Neuronal stem cell (in vitro differentiated cells): ENCODE measurements around the gene ITPRID2.

Experiments used
- DNase-seq: peaks from one replicate; pipeline ENCODE4 v3.0.0-alpha.2; 2013; ENCODE audit warnings: low spot score
- H2AFZ ChIP-seq: one replicate; pipeline ENCODE4 v1.6.1; 2013; ENCODE audit warnings: mild to moderate bottlenecking, low read length, inconsistent platforms
- H2AK5ac ChIP-seq: 2 replicates; pipeline ENCODE4 v1.6.1; 2013; ENCODE audit warnings: low read depth, mild to moderate bottlenecking, inconsistent platforms, low read length, moderate library complexity, mixed read lengths
- H2BK120ac ChIP-seq: 2 replicates; pipeline ENCODE4 v1.6.1; 2013; ENCODE audit warnings: low read depth, mild to moderate bottlenecking, inconsistent platforms, low read length, moderate library complexity, mixed read lengths
- H2BK12ac ChIP-seq: one replicate; pipeline ENCODE4 v1.6.1; 2013; ENCODE audit warnings: low read length, inconsistent platforms
- H2BK15ac ChIP-seq: 2 replicates; pipeline ENCODE4 v1.6.1; 2013; ENCODE audit warnings: mild to moderate bottlenecking, low read length, inconsistent platforms, mixed read lengths
- H2BK5ac ChIP-seq: one replicate; pipeline ENCODE4 v1.6.1; 2013; ENCODE audit warnings: inconsistent platforms, mild to moderate bottlenecking, low read length, moderate library complexity
- H3K14ac ChIP-seq: one replicate; pipeline ENCODE4 v1.6.1; 2013; ENCODE audit warnings: low read length, inconsistent platforms
- H3K18ac ChIP-seq: 2 replicates; pipeline ENCODE4 v1.6.1; 2013; ENCODE audit warnings: low read length, inconsistent platforms
- H3K23ac ChIP-seq: 2 replicates; pipeline ENCODE4 v1.6.1; 2013; ENCODE audit warnings: low read depth, mild to moderate bottlenecking, mixed read lengths, low read length, inconsistent platforms; ENCODE audit not compliant: poor library complexity
- H3K27ac ChIP-seq: replicated peaks from 3 replicates; pipeline ENCODE4 v1.5.1; 2013; ENCODE audit warnings: low read length, inconsistent platforms
- H3K27me3 ChIP-seq, 3 experiments: 2 replicates each; pipeline ENCODE4 v1.6.1; 2013; ENCODE audit warnings: low read length in 3 of 3, mild to moderate bottlenecking in 2 of 3, inconsistent platforms in 1 of 3, low read depth in 1 of 3, mixed read lengths in 1 of 3, moderate library complexity in 1 of 3; ENCODE audit not compliant: control insufficient read depth in 3 of 3, insufficient read depth in 3 of 3
- H3K36me3 ChIP-seq, 2 donors: replicated peaks in 1 of 2; 2 replicates each; pipeline ENCODE4 v1.6.1; 2013; ENCODE audit warnings: low read length in 2 of 2; ENCODE audit not compliant: control insufficient read depth in 2 of 2, insufficient read depth in 2 of 2
- H3K4ac ChIP-seq: 2 replicates; pipeline ENCODE4 v1.6.1; 2013; ENCODE audit warnings: inconsistent platforms, mild to moderate bottlenecking, low read length, moderate library complexity
- H3K4me1 ChIP-seq, 2 donors: 1 replicate in 1 of 2; 2 replicates in 1 of 2; pipeline ENCODE4 v1.6.1; 2013; ENCODE audit warnings: low read length in 2 of 2, low read depth in 1 of 2; ENCODE audit not compliant: control insufficient read depth in 2 of 2, insufficient read depth in 1 of 2
- H3K4me2 ChIP-seq: one replicate; pipeline ENCODE4 v1.6.1; 2013; ENCODE audit warnings: mild to moderate bottlenecking, low read length, inconsistent platforms; ENCODE audit not compliant: insufficient read depth, poor library complexity, severe bottlenecking
- H3K4me3 ChIP-seq, 2 donors: 2 replicates each; pipeline ENCODE4 v1.5.1; 2013; ENCODE audit warnings: low read length in 2 of 2, mild to moderate bottlenecking in 2 of 2, inconsistent platforms in 1 of 2, moderate library complexity in 1 of 2
- H3K79me1 ChIP-seq: one replicate; pipeline ENCODE4 v1.6.1; 2013; ENCODE audit warnings: low read depth, mild to moderate bottlenecking, inconsistent platforms, low read length, moderate library complexity
- H3K9ac ChIP-seq: one replicate; pipeline ENCODE4 v1.6.1; 2013; ENCODE audit warnings: mild to moderate bottlenecking, low read depth, low read length, inconsistent platforms; ENCODE audit not compliant: poor library complexity
- H3K9me3 ChIP-seq, 2 donors: replicated peaks in 1 of 2; 2 replicates each; pipeline versions ENCODE3 to v1.6.1; 2013; ENCODE audit warnings: low read length in 2 of 2, mild to moderate bottlenecking in 2 of 2, inconsistent platforms in 1 of 2, low read depth in 1 of 2, mixed read lengths in 1 of 2, moderate library complexity in 1 of 2; ENCODE audit not compliant: control insufficient read depth in 2 of 2, insufficient read depth in 1 of 2
- H4K8ac ChIP-seq: one replicate; pipeline ENCODE4 v1.6.1; 2013; ENCODE audit warnings: low read depth, mild to moderate bottlenecking, inconsistent platforms, low read length, moderate library complexity
- H4K91ac ChIP-seq: one replicate; pipeline ENCODE4 v1.6.1; 2013; ENCODE audit warnings: low read length, low read depth, mild to moderate bottlenecking, inconsistent platforms; ENCODE audit not compliant: poor library complexity
- WGBS, 2 donors: extraction: QIAGEN DNeasy Blood & Tissue Kit; methylation state at CpG; one replicate each; pipeline ENCODE4 v1.1.7; 2013; ENCODE audit warnings: missing lambda C conversion rate in 2 of 2, mixed read lengths in 1 of 2; ENCODE audit not compliant: insufficient read length in 2 of 2, insufficient replicate concordance in 1 of 2; ENCODE audit errors: extremely low coverage in 2 of 2; 5-methylcytosine and 5-hydroxymethylcytosine counted together

ITPRID2 gene

DNA sequence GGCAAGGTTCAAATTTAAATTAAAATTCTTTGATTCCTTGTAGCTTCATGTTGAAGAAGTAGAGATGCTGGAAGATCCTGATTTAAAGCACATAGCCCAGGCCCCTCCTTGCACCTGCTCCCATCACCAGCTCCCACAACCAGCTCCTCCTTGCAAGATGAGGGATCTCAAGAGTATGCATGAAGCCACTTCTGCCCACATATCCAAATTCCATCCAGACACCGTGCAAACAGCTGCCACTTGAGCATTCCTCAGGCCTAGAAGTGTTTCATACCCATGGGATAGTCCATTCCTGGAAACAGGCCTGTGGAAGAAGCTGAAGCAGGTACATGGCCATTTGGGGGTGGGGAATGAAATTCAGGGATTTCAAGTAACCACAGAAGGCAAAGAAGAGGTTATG lies 32.4 kb upstream of the ITPRID2 start:
- WGBS, 2 donors = no CpG with 5 or more reads among the region's 1 CpG
- Histone ChIP-seq H3K18ac (no peak overlapping the region), H2AFZ (no peak overlapping the region), H3K4ac (no peak overlapping the region), H2BK120ac (no peak overlapping the region), H3K36me3 (no peaks in the 10 kb centered on the region), H2AK5ac (no peak overlapping the region), H4K91ac (no peak overlapping the region), H2BK15ac (no peak overlapping the region), H4K8ac (no peak overlapping the region), H3K23ac (no peak overlapping the region), H2BK5ac (no peak overlapping the region), H3K9ac (no peak overlapping the region), H2BK12ac (no peak overlapping the region), H3K79me1 (no peaks in the 10 kb centered on the region), H3K4me2 (no peak overlapping the region), H3K14ac (no peak overlapping the region), H3K27ac (no peak overlapping the region), H3K9me3 (no peaks in the 10 kb centered on the region), H3K4me3 (peak overlapping the region in 1 of 2 donors; percentile 62), H3K4me1 (peaks cover 0 to 11% of the 10 kb centered on the region in 2 donors), H3K27me3 (no peaks in the 10 kb centered on the region)
- no peak for DNase-seq

DNA sequence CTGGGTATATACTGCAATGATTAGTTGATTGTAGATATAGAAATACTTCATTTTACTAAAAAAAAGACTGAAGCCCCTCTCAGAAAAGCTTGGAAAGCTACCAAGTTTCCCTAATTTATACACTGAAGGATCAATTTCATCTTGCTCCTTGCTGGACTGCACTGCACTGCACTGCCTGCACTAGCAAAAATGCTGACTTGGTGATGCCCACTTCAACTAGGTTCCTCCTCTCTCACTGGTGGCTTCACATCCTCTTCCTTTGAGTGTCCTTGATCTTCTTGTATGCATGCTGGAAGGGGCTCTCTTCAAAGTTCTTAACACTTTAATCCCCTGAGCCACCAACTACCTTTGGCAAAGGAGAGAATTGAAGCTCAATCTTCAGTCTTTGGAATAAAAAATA lies 31.7 kb upstream of the ITPRID2 start:
- Histone ChIP-seq H3K4me2 (no peak overlapping the region), H2AFZ (no peak overlapping the region), H2BK15ac (no peak overlapping the region), H3K27me3 (no peaks in the 10 kb centered on the region), H3K18ac (no peak overlapping the region), H4K8ac (no peak overlapping the region), H2BK5ac (no peak overlapping the region), H2BK12ac (no peak overlapping the region), H4K91ac (no peak overlapping the region), H3K23ac (no peak overlapping the region), H2BK120ac (no peak overlapping the region), H3K36me3 (no peaks in the 10 kb centered on the region), H3K4ac (no peak overlapping the region), H3K4me3 (no peak overlapping the region), H3K14ac (no peak overlapping the region), H3K9ac (no peak overlapping the region), H3K4me1 (peaks cover 0 to 8% of the 10 kb centered on the region in 2 donors), H2AK5ac (no peak overlapping the region), H3K79me1 (no peaks in the 10 kb centered on the region), H3K9me3 (no peaks in the 10 kb centered on the region), H3K27ac (no peak overlapping the region)
- DNase-seq = no peak

DNA sequence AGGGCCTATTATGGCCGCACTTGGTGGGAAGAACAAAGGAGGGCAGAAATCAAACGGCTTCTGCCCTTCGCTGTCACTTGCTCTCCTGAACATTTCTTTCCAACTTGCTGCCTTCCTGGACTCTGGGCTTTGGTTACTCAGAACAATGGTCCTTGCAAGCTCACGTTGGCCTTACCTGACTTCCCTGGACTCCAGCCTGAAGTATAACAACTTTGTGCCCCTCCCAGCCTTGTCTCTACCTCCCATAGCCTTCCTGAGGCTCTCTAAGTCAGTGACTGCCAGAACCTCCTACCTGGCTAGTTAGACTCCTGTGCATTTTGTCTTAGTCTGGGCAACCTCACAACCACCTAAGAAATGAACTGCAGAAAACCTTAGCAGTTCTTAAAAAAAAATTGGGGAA lies 30.2 kb upstream of the ITPRID2 start:
- Histone ChIP-seq H4K8ac (no peak overlapping the region), H3K79me1 (no peaks in the 10 kb centered on the region), H3K23ac (no peak overlapping the region), H3K27ac (no peak overlapping the region), H3K4me1 (peaks cover 0 to 5% of the 10 kb centered on the region in 2 donors), H2AK5ac (no peak overlapping the region), H3K18ac (no peak overlapping the region), H2BK12ac (no peak overlapping the region), H3K27me3 (no peaks in the 10 kb centered on the region), H3K4ac (no peak overlapping the region), H3K9me3 (no peaks in the 10 kb centered on the region), H2BK5ac (no peak overlapping the region), H3K9ac (no peak overlapping the region), H3K14ac (no peak overlapping the region), H3K4me3 (no peak overlapping the region), H3K36me3 (no peaks in the 10 kb centered on the region), H2AFZ (peak overlapping the region; percentile 21), H3K4me2 (no peak overlapping the region), H2BK15ac (no peak overlapping the region), H4K91ac (no peak overlapping the region), H2BK120ac (no peak overlapping the region)
- DNase-seq = no peak
- no CpG with 5 or more reads among the region's 4 CpGs for WGBS, 2 donors

DNA sequence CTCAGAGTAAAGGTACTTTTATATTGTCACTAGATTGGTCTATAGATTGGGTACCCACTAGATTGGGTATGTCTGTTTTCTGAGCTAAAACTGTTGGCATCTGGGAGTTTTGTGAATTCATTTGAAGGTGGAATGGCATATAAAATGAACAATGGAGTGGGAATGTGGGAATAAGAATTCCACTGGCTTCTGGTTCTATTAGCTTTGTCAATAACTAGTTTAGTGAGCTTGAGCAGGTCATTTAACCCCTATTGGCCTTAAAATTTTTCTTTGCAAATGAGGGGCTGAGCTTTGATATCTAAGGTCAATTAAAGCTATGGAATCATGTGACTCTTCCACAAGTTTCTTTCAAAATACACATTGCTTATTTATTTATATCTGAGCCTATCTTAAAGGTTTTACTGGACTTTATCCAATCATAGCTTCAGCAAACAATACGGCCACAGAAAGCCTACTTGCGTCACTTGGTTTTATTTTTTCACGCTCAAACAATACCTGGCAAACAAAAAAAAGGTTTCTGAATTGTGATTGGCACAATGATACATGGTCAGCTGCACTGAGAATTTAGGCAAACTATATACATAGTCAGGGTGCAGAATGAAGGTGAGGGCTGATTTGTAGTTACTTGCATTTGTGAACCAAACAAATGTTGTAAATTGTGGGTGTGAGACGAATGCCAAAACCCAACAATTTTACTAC lies 28.8 kb upstream of the ITPRID2 start:
- Histone ChIP-seq H4K8ac (no peak overlapping the region), H3K9me3 (no peaks in the 10 kb centered on the region), H2BK15ac (no peak overlapping the region), H3K23ac (no peak overlapping the region), H3K18ac (no peak overlapping the region), H2AFZ (peak overlapping the region; percentile 58), H3K4me1 (peaks cover 0 to 5% of the 10 kb centered on the region in 2 donors), H3K4me2 (no peak overlapping the region), H2BK5ac (no peak overlapping the region), H3K9ac (no peak overlapping the region), H3K4me3 (no peak overlapping the region), H3K27me3 (no peaks in the 10 kb centered on the region), H3K4ac (no peak overlapping the region), H3K27ac (no peak overlapping the region), H2BK120ac (no peak overlapping the region), H3K36me3 (no peaks in the 10 kb centered on the region), H2BK12ac (no peak overlapping the region), H4K91ac (no peak overlapping the region), H3K79me1 (no peaks in the 10 kb centered on the region), H2AK5ac (no peak overlapping the region), H3K14ac (no peak overlapping the region)
- no peak for DNase-seq
- no CpG with 5 or more reads among the region's 4 CpGs for WGBS, 2 donors
